Ishikawa (cell line): ENCODE measurements around the gene DYNLT2.

Experiments
- CEBPB ChIP-seq: IDR thresholded peaks from 2 replicates; pipeline ENCODE4 v1.6.1; 2012
- CREB1 ChIP-seq: IDR thresholded peaks from 2 replicates; pipeline ENCODE4 v1.6.1; 2012; ENCODE audit warnings: low read depth
- EGR1 ChIP-seq: IDR thresholded peaks from 2 replicates; pipeline ENCODE4 v1.6.1; 2012
- EP300 ChIP-seq: IDR thresholded peaks from 2 replicates; pipeline ENCODE4 v1.6.1; 2012; ENCODE audit warnings: borderline replicate concordance
- FOXM1 ChIP-seq: IDR thresholded peaks from 2 replicates; pipeline ENCODE4 v1.6.1; 2012; ENCODE audit warnings: low read depth, borderline replicate concordance
- MAX ChIP-seq: IDR thresholded peaks from 2 replicates; pipeline ENCODE4 v1.6.1; 2012
- NFIC ChIP-seq: IDR thresholded peaks from 2 replicates; pipeline ENCODE4 v1.6.1; 2012
- RAD21 ChIP-seq: IDR thresholded peaks from 2 replicates; pipeline ENCODE4 v1.6.1; 2012; ENCODE audit warnings: low read depth
- TAF1 ChIP-seq: IDR thresholded peaks from 2 replicates; pipeline ENCODE4 v1.6.1; 2012; ENCODE audit warnings: low read depth, mild to moderate bottlenecking
- TCF12 ChIP-seq: IDR thresholded peaks from 2 replicates; pipeline ENCODE4 v1.6.1; 2012; ENCODE audit warnings: low read depth
- TEAD4 ChIP-seq: IDR thresholded peaks from 2 replicates; pipeline ENCODE4 v1.6.1; 2012
- USF1 ChIP-seq: IDR thresholded peaks from 2 replicates; pipeline ENCODE4 v1.6.1; 2012
- YY1 ChIP-seq: IDR thresholded peaks from 2 replicates; pipeline ENCODE4 v1.6.1; 2012; ENCODE audit warnings: low read depth
- ZBTB7A ChIP-seq: IDR thresholded peaks from 2 replicates; pipeline ENCODE4 v1.6.1; 2012; ENCODE audit warnings: low read depth
- TF ChIP-seq, protein P1 (sequence below): IDR thresholded peaks from 2 replicates; pipeline ENCODE4 v1.6.1; 2012; ENCODE audit warnings: low read depth, mild to moderate bottlenecking

DYNLT2 gene

DNA sequence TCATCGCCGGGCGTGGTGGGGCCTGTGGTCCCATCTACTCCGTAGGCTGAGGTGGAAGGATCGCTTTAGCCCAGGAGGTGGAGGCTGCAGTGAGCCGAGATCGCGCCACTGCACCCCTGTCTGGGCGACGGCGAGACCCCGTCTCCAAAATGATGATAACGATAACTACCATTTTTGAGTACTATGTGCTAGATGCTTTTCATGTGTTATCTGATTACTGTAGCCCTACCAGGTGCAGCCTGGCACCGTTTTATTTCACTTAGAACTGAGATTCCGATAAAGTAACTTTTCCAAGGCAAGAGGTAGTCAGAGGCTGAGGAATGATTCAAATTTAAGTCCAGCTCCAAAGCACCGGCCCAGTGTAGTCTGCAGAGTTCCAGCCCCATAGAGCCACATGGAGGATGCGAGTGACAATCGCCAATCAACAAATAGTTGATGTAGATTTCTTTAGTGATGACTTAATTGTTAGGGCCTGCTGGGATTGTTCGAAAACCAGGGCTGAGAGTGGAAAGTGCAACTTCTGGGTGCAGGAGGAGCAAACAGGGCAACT is 777 bp upstream of the DYNLT2 start:
- TF ChIP-seq EP300 = no peak
- TF ChIP-seq, protein P1, sequence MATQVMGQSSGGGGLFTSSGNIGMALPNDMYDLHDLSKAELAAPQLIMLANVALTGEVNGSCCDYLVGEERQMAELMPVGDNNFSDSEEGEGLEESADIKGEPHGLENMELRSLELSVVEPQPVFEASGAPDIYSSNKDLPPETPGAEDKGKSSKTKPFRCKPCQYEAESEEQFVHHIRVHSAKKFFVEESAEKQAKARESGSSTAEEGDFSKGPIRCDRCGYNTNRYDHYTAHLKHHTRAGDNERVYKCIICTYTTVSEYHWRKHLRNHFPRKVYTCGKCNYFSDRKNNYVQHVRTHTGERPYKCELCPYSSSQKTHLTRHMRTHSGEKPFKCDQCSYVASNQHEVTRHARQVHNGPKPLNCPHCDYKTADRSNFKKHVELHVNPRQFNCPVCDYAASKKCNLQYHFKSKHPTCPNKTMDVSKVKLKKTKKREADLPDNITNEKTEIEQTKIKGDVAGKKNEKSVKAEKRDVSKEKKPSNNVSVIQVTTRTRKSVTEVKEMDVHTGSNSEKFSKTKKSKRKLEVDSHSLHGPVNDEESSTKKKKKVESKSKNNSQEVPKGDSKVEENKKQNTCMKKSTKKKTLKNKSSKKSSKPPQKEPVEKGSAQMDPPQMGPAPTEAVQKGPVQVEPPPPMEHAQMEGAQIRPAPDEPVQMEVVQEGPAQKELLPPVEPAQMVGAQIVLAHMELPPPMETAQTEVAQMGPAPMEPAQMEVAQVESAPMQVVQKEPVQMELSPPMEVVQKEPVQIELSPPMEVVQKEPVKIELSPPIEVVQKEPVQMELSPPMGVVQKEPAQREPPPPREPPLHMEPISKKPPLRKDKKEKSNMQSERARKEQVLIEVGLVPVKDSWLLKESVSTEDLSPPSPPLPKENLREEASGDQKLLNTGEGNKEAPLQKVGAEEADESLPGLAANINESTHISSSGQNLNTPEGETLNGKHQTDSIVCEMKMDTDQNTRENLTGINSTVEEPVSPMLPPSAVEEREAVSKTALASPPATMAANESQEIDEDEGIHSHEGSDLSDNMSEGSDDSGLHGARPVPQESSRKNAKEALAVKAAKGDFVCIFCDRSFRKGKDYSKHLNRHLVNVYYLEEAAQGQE = no peak
- TF ChIP-seq TCF12 = no peak
- TF ChIP-seq NFIC = no peak
- no peak for TF ChIP-seq CEBPB
- no peak for TF ChIP-seq TEAD4
- no peak for TF ChIP-seq TAF1
- TF ChIP-seq EGR1 = no peak
- no peak for TF ChIP-seq RAD21
- no peak for TF ChIP-seq CREB1
- no peak for TF ChIP-seq ZBTB7A
- TF ChIP-seq YY1 = no peak
- no peak for TF ChIP-seq FOXM1

DNA sequence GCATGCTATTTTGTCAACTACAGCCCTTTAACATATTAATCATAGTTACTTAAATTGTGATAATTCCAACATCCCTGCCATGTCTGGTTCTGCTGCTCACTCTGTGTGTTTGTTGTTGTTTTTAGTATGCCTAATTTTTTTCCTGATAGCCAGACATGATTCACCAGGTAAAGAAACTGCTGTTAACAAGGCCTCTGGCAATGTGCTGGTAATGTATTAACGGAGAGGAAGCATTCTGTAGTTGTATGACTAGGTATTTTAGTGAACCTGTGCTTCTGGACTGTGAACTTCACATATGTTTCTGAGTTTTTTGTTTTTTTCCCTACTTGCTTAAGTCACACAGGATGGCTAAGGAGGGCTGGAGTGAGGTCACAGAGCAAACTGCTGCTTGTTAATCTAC is 4.8 kb downstream of the DYNLT2 start:
- TF ChIP-seq EGR1 (no peak), MAX (no peak), YY1 (no peak), USF1 (no peak), EP300 (no peak), TAF1 (no peak), TCF12 (no peak), TEAD4 (no peak), RAD21 (no peak), NFIC (no peak), CEBPB (no peak), CREB1 (no peak), FOXM1 (no peak), ZBTB7A (no peak)
- TF ChIP-seq, protein P1 = no peak

DNA sequence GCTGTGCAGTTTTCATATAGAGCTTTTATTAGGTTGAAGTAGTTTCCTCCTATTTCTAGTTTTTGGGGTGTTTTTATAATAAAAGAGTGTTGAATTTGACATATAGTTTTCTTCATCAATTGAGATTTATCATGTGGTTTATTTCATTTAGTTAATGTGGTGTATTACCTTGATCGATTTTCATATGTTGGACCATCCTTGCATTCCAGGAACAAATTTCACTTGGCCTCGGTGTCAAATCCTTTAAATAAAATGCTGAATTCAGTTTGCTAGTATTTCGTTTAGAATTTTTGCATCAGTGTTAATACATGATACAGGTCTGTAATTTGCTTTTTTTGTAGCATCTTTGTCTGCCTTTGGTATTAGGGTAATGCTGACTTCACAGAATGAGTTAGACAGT is 6.0 kb downstream of the DYNLT2 start:
- no peak for TF ChIP-seq RAD21
- TF ChIP-seq TEAD4 = no peak
- no peak for TF ChIP-seq EGR1
- no peak for TF ChIP-seq NFIC
- no peak for TF ChIP-seq USF1
- no peak for TF ChIP-seq EP300
- TF ChIP-seq, protein P1 = no peak

- TF ChIP-seq TCF12 (no peak), TAF1 (no peak)
Measured at GRCh38 chr6:169741344-169741743, 10.0 kb downstream of the DYNLT2 start.

- no peak for TF ChIP-seq CEBPB
- TF ChIP-seq NFIC = peak; percentile 31
- 0 out of 2 replicates have a peak, but pooled peaks have one; percentile 12 for TF ChIP-seq MAX
Measured at GRCh38 chr6:169738976-169739529, 12.3 kb downstream of the DYNLT2 start.
